ENCODE results near the gene EIF2B5. TPM values are rescaled to one million over a fixed set of nuclear protein-coding genes. Genes with fewer than 3 reads are reported as not detected.

Gene EIF2B5
- total RNA-seq (10 to 100 TPM; 26.0 to 43.5 (median 31.3) TPM), polyA plus RNA-seq (10 to 100 TPM; 31.8 to 48.1 (median 35.4) TPM)

- Histone ChIP-seq H3K9me3 (no peaks in the 10 kb centered on the region), H3K27me3 (no peaks in the 10 kb centered on the region), H3K4me1 (peaks cover 0 to 32% (median 20%) of the 10 kb centered on the region in 4 donors), H3K4me3 (peak within 1 kb of the TSS; percentile 79 to 90 (median 85)), H3K36me3 (peaks cover 0 to 28% (median 10%) of the 10 kb centered on the region in 4 donors), H3K27ac (peak within 1 kb of the TSS; percentile 87 to 90 (median 90))
- TF ChIP-seq POLR2AphosphoS5 (IDR thresholded peaks at IDR 0.05) (peak; percentile 68 to 88 (median 88)), POLR2A (IDR thresholded peaks at IDR 0.05) (peak in 1 of 2 donors; percentile 58), EP300 (IDR thresholded peaks at IDR 0.05) (peak in 1 of 4 donors; percentile 5)
- TF ChIP-seq, protein P1, sequence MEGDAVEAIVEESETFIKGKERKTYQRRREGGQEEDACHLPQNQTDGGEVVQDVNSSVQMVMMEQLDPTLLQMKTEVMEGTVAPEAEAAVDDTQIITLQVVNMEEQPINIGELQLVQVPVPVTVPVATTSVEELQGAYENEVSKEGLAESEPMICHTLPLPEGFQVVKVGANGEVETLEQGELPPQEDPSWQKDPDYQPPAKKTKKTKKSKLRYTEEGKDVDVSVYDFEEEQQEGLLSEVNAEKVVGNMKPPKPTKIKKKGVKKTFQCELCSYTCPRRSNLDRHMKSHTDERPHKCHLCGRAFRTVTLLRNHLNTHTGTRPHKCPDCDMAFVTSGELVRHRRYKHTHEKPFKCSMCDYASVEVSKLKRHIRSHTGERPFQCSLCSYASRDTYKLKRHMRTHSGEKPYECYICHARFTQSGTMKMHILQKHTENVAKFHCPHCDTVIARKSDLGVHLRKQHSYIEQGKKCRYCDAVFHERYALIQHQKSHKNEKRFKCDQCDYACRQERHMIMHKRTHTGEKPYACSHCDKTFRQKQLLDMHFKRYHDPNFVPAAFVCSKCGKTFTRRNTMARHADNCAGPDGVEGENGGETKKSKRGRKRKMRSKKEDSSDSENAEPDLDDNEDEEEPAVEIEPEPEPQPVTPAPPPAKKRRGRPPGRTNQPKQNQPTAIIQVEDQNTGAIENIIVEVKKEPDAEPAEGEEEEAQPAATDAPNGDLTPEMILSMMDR (IDR thresholded peaks at IDR 0.05): peak in 1 of 4 experiments; percentile 26
- intact Hi-C loops (cut with DNase I): loop anchor here (2.0 to 5.0 kb wide), 4 partner anchors 19 to 238 kb away; partner anchors contain the start of genes ABCC5, ABCF3 and DVL3
- WGBS, 2 donors: 0 to 1% methylated on average over 56 of the region's 56 CpGs
- DNase-seq: peak; percentile 94
These were observed at the start of gene EIF2B5 for GRCh38 chr3:184135149-184135910. EIF2B5 (plus strand) TSS chr3:184135358; CDS start chr3:184135386, 28 bp downstream.

GRCh38 chr3:184085389-184085852 is 49.7 kb upstream of the EIF2B5 start:
- no peak for DNase-seq
- Histone ChIP-seq H3K9me3 (no peaks in the 10 kb centered on the region), H3K36me3 (no peaks in the 10 kb centered on the region), H3K27me3 (no peaks in the 10 kb centered on the region), H3K27ac (no peak overlapping the region), H3K4me1 (no peaks in the 10 kb centered on the region), H3K4me3 (no peak overlapping the region)
- TF ChIP-seq, protein P1 (IDR thresholded peaks at IDR 0.05): no peak
- TF ChIP-seq EP300 (IDR thresholded peaks at IDR 0.05) (no peak), POLR2AphosphoS5 (IDR thresholded peaks at IDR 0.05) (no peak), POLR2A (IDR thresholded peaks at IDR 0.05) (no peak)
- intact Hi-C loops (cut with DNase I): no loop called here
- WGBS, 2 donors: 56 to 74% methylated on average over 3 of the region's 3 CpGs

GRCh38 chr3:184092199-184092598 is 43.0 kb upstream of the EIF2B5 start:
- Histone ChIP-seq H3K36me3 (no peaks in the 10 kb centered on the region), H3K4me1 (no peaks in the 10 kb centered on the region), H3K27me3 (no peaks in the 10 kb centered on the region), H3K4me3 (no peak overlapping the region), H3K9me3 (peaks cover 0 to 10% (median 2%) of the 10 kb centered on the region in 4 donors), H3K27ac (no peak overlapping the region)
- WGBS, 2 donors: 92 to 94% methylated on average over 3 of the region's 3 CpGs
- intact Hi-C loops (cut with DNase I): no loop called here
- TF ChIP-seq POLR2AphosphoS5 (IDR thresholded peaks at IDR 0.05) (no peak), EP300 (IDR thresholded peaks at IDR 0.05) (no peak), POLR2A (IDR thresholded peaks at IDR 0.05) (no peak)
- TF ChIP-seq, protein P1 (IDR thresholded peaks at IDR 0.05): no peak
- DNase-seq: no peak

- 89% methylated on average over 7 of the region's 7 CpGs for WGBS, 2 donors
- H3K27ac ChIP-seq: no peak within 1 kb of the TSS
These were observed 38.3 kb upstream of the EIF2B5 start, which contains the start of gene HTR3E for GRCh38 chr3:184096811-184097383. HTR3E (plus strand) TSS chr3:184097064; CDS start chr3:184097530, 466 bp downstream.

More at GRCh38 chr3:184096811-184097383, 38.3 kb upstream of the EIF2B5 start, which contains the start of gene HTR3E:
- no peak for TF ChIP-seq POLR2AphosphoS5 (IDR thresholded peaks at IDR 0.05)
- no peak for TF ChIP-seq EP300 (IDR thresholded peaks at IDR 0.05)
- TF ChIP-seq, protein P1 (IDR thresholded peaks at IDR 0.05): no peak
- no peak for TF ChIP-seq POLR2A (IDR thresholded peaks at IDR 0.05)
- Histone ChIP-seq H3K4me3 (no peak within 1 kb of the TSS), H3K4me1 (no peaks in the 10 kb centered on the region), H3K36me3 (no peaks in the 10 kb centered on the region), H3K27me3 (no peaks in the 10 kb centered on the region), H3K9me3 (peaks cover 0 to 10% (median 2%) of the 10 kb centered on the region in 4 donors)
- intact Hi-C loops (cut with DNase I): no loop called here
- no peak for DNase-seq

All from sigmoid colon (tissue), 7 donors.